ENCODE measurements around the gene DPYSL3.

The DPYSL3 gene

GRCh38 chr5:147404706-147405105 is 105.2 kb downstream of the DPYSL3 start:
- H3K27me3 ChIP-seq (ENCODE audit: control insufficient read depth, insufficient read depth, low read length) = no peaks in the 10 kb centered on the region
- peaks cover 42% of the 10 kb centered on the region; the same call in 1 of the 2 replicates for H3K36me3 ChIP-seq (ENCODE audit: control insufficient read depth, insufficient read depth, low read length)
- no CpG with 5 or more reads among the region's 1 CpG for WGBS (ENCODE audit: insufficient coverage, insufficient read length)
- no peaks in the 10 kb centered on the region; the same call in 1 of the 2 replicates for H3K4me1 ChIP-seq (ENCODE audit: control insufficient read depth, insufficient read depth, low read length)
- DNase-seq (ENCODE audit: low read depth, low spot score) = no peak
- H3K9me3 ChIP-seq (ENCODE audit: control insufficient read depth, insufficient read depth, low read length) = no peaks in the 10 kb centered on the region
- no peak overlapping the region for H3K27ac ChIP-seq (ENCODE audit: low read length)
- no peak overlapping the region for H3K4me3 ChIP-seq (ENCODE audit: low read length)

GRCh38 chr5:147403651-147404640 is 105.9 kb downstream of the DPYSL3 start:
- H3K4me1 ChIP-seq (ENCODE audit: control insufficient read depth, insufficient read depth, low read length) = no peaks in the 10 kb centered on the region; the same call in 1 of the 2 replicates
- no peaks in the 10 kb centered on the region for H3K27me3 ChIP-seq (ENCODE audit: control insufficient read depth, insufficient read depth, low read length)
- H3K4me3 ChIP-seq (ENCODE audit: low read length) = no peak overlapping the region
- no peaks in the 10 kb centered on the region for H3K9me3 ChIP-seq (ENCODE audit: control insufficient read depth, insufficient read depth, low read length)
- WGBS (ENCODE audit: insufficient coverage, insufficient read length) = no CpG with 5 or more reads among the region's 15 CpGs
- no peak for DNase-seq (ENCODE audit: low read depth, low spot score)
- no peak overlapping the region for H3K27ac ChIP-seq (ENCODE audit: low read length)
- H3K36me3 ChIP-seq (ENCODE audit: control insufficient read depth, insufficient read depth, low read length) = peaks cover 40% of the 10 kb centered on the region

DNA sequence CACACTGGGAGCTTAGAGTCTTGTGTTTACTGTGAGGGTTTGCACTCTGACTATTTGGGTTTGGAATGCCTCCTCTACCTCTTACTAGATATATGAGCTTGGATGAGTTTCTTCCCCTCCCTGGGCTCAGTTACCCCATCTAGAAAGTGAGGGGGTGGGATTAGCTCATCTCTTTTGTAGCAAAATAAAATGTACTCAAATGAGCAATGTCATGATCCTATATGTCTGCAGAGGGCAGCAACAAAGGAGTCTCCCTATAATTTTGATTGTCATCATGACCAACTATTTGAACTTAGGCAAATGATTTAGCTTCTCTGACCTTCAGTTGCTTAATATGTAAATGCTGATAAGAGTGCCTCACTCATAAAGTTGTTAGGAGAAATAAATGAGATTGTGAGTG is 109.0 kb downstream of the DPYSL3 start:
- H3K4me3 ChIP-seq (ENCODE audit: low read length) = no peak overlapping the region
- no peak for DNase-seq (ENCODE audit: low read depth, low spot score)
- H3K9me3 ChIP-seq (ENCODE audit: control insufficient read depth, insufficient read depth, low read length) = no peaks in the 10 kb centered on the region
- H3K4me1 ChIP-seq (ENCODE audit: control insufficient read depth, insufficient read depth, low read length) = no peaks in the 10 kb centered on the region; the same call in 1 of the 2 replicates
- H3K36me3 ChIP-seq (ENCODE audit: control insufficient read depth, insufficient read depth, low read length) = peaks cover 40% of the 10 kb centered on the region
- no peaks in the 10 kb centered on the region for H3K27me3 ChIP-seq (ENCODE audit: control insufficient read depth, insufficient read depth, low read length)
- no peak overlapping the region for H3K27ac ChIP-seq (ENCODE audit: low read length)

DNA sequence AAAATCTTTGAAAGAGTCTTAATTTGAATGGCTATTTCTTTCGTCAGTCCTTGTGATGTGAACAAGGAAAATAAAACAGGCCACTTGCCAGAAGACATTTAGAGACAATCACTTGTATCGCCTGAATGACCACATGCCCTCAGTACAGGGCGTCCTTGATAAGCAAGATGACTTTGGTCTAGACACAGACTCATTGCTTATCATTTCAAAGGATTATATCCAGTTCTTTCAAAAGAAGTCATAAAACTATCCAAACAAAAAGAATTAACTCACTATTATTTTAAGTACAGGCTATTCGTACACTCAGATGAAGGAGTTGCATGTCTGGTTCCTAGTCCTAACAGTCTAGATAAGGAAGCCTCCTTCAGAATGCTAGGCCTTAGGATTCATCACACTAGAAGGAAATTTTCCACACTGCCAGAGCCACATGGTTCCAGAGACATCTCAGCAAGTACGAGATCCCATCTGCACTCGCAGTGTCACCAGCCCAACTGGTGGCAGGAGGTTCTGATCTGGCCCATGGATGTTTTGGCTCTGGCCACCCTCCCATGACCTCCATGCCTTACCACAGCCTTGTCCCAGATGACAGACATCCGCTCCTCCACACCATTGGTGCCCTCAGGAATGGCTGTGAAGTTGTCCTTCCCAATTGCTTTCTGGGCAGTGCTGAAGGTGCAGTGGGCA is 109.6 kb downstream of the DPYSL3 start:
- no peaks in the 10 kb centered on the region; the same call in 1 of the 2 replicates for H3K4me1 ChIP-seq (ENCODE audit: control insufficient read depth, insufficient read depth, low read length)
- H3K27me3 ChIP-seq (ENCODE audit: control insufficient read depth, insufficient read depth, low read length) = no peaks in the 10 kb centered on the region
- H3K27ac ChIP-seq (ENCODE audit: low read length) = no peak overlapping the region
- H3K4me3 ChIP-seq (ENCODE audit: low read length) = no peak overlapping the region
- H3K36me3 ChIP-seq (ENCODE audit: control insufficient read depth, insufficient read depth, low read length) = peaks cover 41% of the 10 kb centered on the region
- no peaks in the 10 kb centered on the region for H3K9me3 ChIP-seq (ENCODE audit: control insufficient read depth, insufficient read depth, low read length)
- no peak for DNase-seq (ENCODE audit: low read depth, low spot score)
- WGBS (ENCODE audit: insufficient coverage, insufficient read length) = no CpG with 5 or more reads among the region's 7 CpGs

GRCh38 chr5:147398860-147399259 is 111.0 kb downstream of the DPYSL3 start:
- Histone ChIP-seq H3K36me3 (ENCODE audit: control insufficient read depth, insufficient read depth, low read length) (peaks cover 38% of the 10 kb centered on the region), H3K4me3 (ENCODE audit: low read length) (no peak overlapping the region), H3K4me1 (ENCODE audit: control insufficient read depth, insufficient read depth, low read length) (no peaks in the 10 kb centered on the region; the same call in 1 of the 2 replicates), H3K27ac (ENCODE audit: low read length) (no peak overlapping the region), H3K9me3 (ENCODE audit: control insufficient read depth, insufficient read depth, low read length) (no peaks in the 10 kb centered on the region), H3K27me3 (ENCODE audit: control insufficient read depth, insufficient read depth, low read length) (no peaks in the 10 kb centered on the region)
- no CpG with 5 or more reads among the region's 9 CpGs for WGBS (ENCODE audit: insufficient coverage, insufficient read length)
- no peak for DNase-seq (ENCODE audit: low read depth, low spot score)

DNA sequence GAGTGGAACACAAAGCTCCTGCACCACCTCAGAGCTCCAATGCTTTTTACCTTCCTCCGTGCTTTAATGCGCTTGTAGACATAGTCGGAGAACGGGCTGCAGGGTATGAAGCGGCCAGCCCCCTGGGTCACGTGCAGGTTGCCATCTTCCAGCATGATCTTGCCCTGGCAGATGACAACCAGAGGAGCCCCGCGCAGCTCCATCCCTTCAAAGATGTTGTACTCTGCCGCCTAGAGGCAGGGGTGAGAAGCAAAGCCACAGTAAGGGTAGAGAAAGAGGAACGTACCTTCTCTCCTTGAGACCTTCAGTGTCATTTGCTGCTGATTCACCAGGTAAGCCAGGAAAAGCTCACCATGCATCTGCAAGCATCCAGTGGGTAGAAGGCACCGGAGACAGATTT is 112.3 kb downstream of the DPYSL3 start:
- no peaks in the 10 kb centered on the region for H3K4me1 ChIP-seq (ENCODE audit: control insufficient read depth, insufficient read depth, low read length)
- no peak overlapping the region for H3K27ac ChIP-seq (ENCODE audit: low read length)
- no CpG with 5 or more reads among the region's 11 CpGs for WGBS (ENCODE audit: insufficient coverage, insufficient read length)
- H3K9me3 ChIP-seq (ENCODE audit: control insufficient read depth, insufficient read depth, low read length) = no peaks in the 10 kb centered on the region
- DNase-seq (ENCODE audit: low read depth, low spot score) = no peak
- H3K27me3 ChIP-seq (ENCODE audit: control insufficient read depth, insufficient read depth, low read length) = no peaks in the 10 kb centered on the region
- peaks cover 44% of the 10 kb centered on the region for H3K36me3 ChIP-seq (ENCODE audit: control insufficient read depth, insufficient read depth, low read length)
- H3K4me3 ChIP-seq (ENCODE audit: low read length) = no peak overlapping the region

GRCh38 chr5:147396070-147396823 is 113.6 kb downstream of the DPYSL3 start:
- Histone ChIP-seq H3K27me3 (ENCODE audit: control insufficient read depth, insufficient read depth, low read length) (no peaks in the 10 kb centered on the region), H3K36me3 (ENCODE audit: control insufficient read depth, insufficient read depth, low read length) (peaks cover 43% of the 10 kb centered on the region), H3K4me3 (ENCODE audit: low read length) (no peak overlapping the region), H3K9me3 (ENCODE audit: control insufficient read depth, insufficient read depth, low read length) (no peaks in the 10 kb centered on the region), H3K4me1 (ENCODE audit: control insufficient read depth, insufficient read depth, low read length) (no peaks in the 10 kb centered on the region), H3K27ac (ENCODE audit: low read length) (no peak overlapping the region)
- no CpG with 5 or more reads among the region's 8 CpGs for WGBS (ENCODE audit: insufficient coverage, insufficient read length)
- no peak for DNase-seq (ENCODE audit: low read depth, low spot score)

GRCh38 chr5:147393874-147394672 is 115.8 kb downstream of the DPYSL3 start:
- no peaks in the 10 kb centered on the region for H3K4me1 ChIP-seq (ENCODE audit: control insufficient read depth, insufficient read depth, low read length)
- no peak for DNase-seq (ENCODE audit: low read depth, low spot score)
- H3K4me3 ChIP-seq (ENCODE audit: low read length) = no peak overlapping the region
- no CpG with 5 or more reads among the region's 15 CpGs for WGBS (ENCODE audit: insufficient coverage, insufficient read length)
- H3K36me3 ChIP-seq (ENCODE audit: control insufficient read depth, insufficient read depth, low read length) = peaks cover 41% of the 10 kb centered on the region
- H3K27me3 ChIP-seq (ENCODE audit: control insufficient read depth, insufficient read depth, low read length) = no peaks in the 10 kb centered on the region
- H3K27ac ChIP-seq (ENCODE audit: low read length) = no peak overlapping the region
- H3K9me3 ChIP-seq (ENCODE audit: control insufficient read depth, insufficient read depth, low read length) = no peaks in the 10 kb centered on the region

- Histone ChIP-seq H3K4me3 (ENCODE audit: low read length) (no peak overlapping the region), H3K4me1 (ENCODE audit: control insufficient read depth, insufficient read depth, low read length) (no peaks in the 10 kb centered on the region), H3K27me3 (ENCODE audit: control insufficient read depth, insufficient read depth, low read length) (no peaks in the 10 kb centered on the region), H3K9me3 (ENCODE audit: control insufficient read depth, insufficient read depth, low read length) (no peaks in the 10 kb centered on the region), H3K27ac (ENCODE audit: low read length) (no peak overlapping the region), H3K36me3 (ENCODE audit: control insufficient read depth, insufficient read depth, low read length) (peaks cover 29% of the 10 kb centered on the region)
- WGBS (ENCODE audit: insufficient coverage, insufficient read length) = no CpG with 5 or more reads among the region's 5 CpGs
- no peak for DNase-seq (ENCODE audit: low read depth, low spot score)
These were observed 118.1 kb downstream of the DPYSL3 start for GRCh38 chr5:147391781-147392180.

Data from iPS DF 6.9 (cell line).